H1 (cell line): ENCODE data around the gene MYO9B. TPM values are rescaled to one million over a fixed set of nuclear protein-coding genes. Genes with fewer than 3 reads are reported as not detected.

Source experiments
- CTCF ChIA-PET: fragments of 300-600 bp; sonication (Branson Sonifier 250); formaldehyde crosslinking; loops from one replicate; lab custom pipeline; 2021; ENCODE audit not compliant: partially characterized antibody; lab: Charles Lee
- POLR2A ChIA-PET: fragments of 300-600 bp; sonication (Branson Sonifier 250); formaldehyde crosslinking; loops from one replicate; lab custom pipeline; 2021; ENCODE audit warnings: inconsistent platforms; ENCODE audit not compliant: partially characterized antibody; lab: Charles Lee
- DNase-seq, 2 experiments: peaks; one replicate each; pipeline versions ENCODE4 v3.0.0 to v3.0.0-alpha.2; 2010 to 2022; ENCODE audit warnings: low spot score in 2 of 2, low read depth in 1 of 2, mixed read lengths in 1 of 2
- FAIRE-seq: peaks from 2 replicates; lab custom pipeline; 2011; peaks lifted over from hg19 to GRCh38; lab: Jason Lieb, UNC
- H2AFZ ChIP-seq: 2 replicates; pipeline ENCODE4 v1.8.1; 2012; ENCODE audit warnings: low read length, inconsistent platforms
- H2AK5ac ChIP-seq: 2 replicates; pipeline ENCODE4 v1.6.1; 2013; ENCODE audit warnings: low read depth, low read length
- H2BK120ac ChIP-seq: replicated peaks from 2 replicates; pipeline ENCODE3; 2013; ENCODE audit warnings: low read depth, low read length, inconsistent platforms
- H2BK12ac ChIP-seq: 2 replicates; pipeline ENCODE4 v1.6.1; 2013; ENCODE audit warnings: low read depth, low read length
- H2BK15ac ChIP-seq: 2 replicates; pipeline ENCODE4 v1.6.1; 2013; ENCODE audit warnings: low read length
- H2BK20ac ChIP-seq: 2 replicates; pipeline ENCODE4 v1.6.1; 2013; ENCODE audit warnings: low read length
- H2BK5ac ChIP-seq: 2 replicates; pipeline ENCODE4 v1.6.1; 2013; ENCODE audit warnings: low read depth, low read length
- H3K14ac ChIP-seq: 2 replicates; pipeline ENCODE4 v1.6.1; 2013; ENCODE audit warnings: inconsistent platforms; ENCODE audit not compliant: insufficient read length
- H3K18ac ChIP-seq: 2 replicates; pipeline ENCODE4 v1.6.1; 2013; ENCODE audit warnings: low read length; ENCODE audit errors: extremely low read depth
- H3K23ac ChIP-seq: 2 replicates; pipeline ENCODE4 v1.6.1; 2013; ENCODE audit warnings: inconsistent platforms; ENCODE audit not compliant: insufficient read length
- H3K23me2 ChIP-seq: 2 replicates; pipeline ENCODE4 v1.6.1; 2013; ENCODE audit warnings: low read depth, low read length
- H3K27ac ChIP-seq: 2 replicates; pipeline ENCODE4 v1.6.1; 2011; ENCODE audit warnings: low read depth, low read length, inconsistent platforms
- H3K27me3 ChIP-seq, 4 experiments: replicated peaks in 1 of 4; 1 replicate in 1 of 4; 2 replicates in 3 of 4; pipeline versions ENCODE4 v1.6.1 to v1.8.1; 2011 to 2013; ENCODE audit warnings: low read length in 3 of 4, mild to moderate bottlenecking in 3 of 4, inconsistent platforms in 2 of 4, mixed read lengths in 2 of 4, moderate library complexity in 1 of 4; ENCODE audit not compliant: control insufficient read depth in 3 of 4, insufficient read depth in 3 of 4; ENCODE audit errors: extremely low read depth in 1 of 4
- H3K36me3 ChIP-seq, 4 experiments: 2 replicates each; pipeline versions ENCODE4 v1.6.1 to v1.8.1; 2011 to 2013; ENCODE audit warnings: mild to moderate bottlenecking in 4 of 4, low read length in 3 of 4, moderate library complexity in 2 of 4, control low read depth in 1 of 4, inconsistent platforms in 1 of 4; ENCODE audit not compliant: insufficient read depth in 4 of 4, control insufficient read depth in 2 of 4
- H3K4ac ChIP-seq: replicated peaks from 2 replicates; pipeline ENCODE3; 2013; ENCODE audit warnings: low read length, low read depth, mixed read lengths, inconsistent platforms; ENCODE audit not compliant: insufficient read length
- H3K4me1 ChIP-seq, 4 experiments: replicated peaks in 1 of 4; 1 replicate in 1 of 4; 2 replicates in 3 of 4; pipeline versions ENCODE4 v1.6.1 to v1.8.1; 2011 to 2013; ENCODE audit warnings: low read length in 3 of 4, inconsistent platforms in 2 of 4, mixed read lengths in 1 of 4; ENCODE audit not compliant: insufficient read depth in 4 of 4, control insufficient read depth in 3 of 4
- H3K4me2 ChIP-seq, 2 experiments: 2 replicates each; pipeline versions ENCODE4 v1.6.1 to v1.8.1; 2011 to 2013; ENCODE audit warnings: low read depth in 2 of 2, low read length in 2 of 2, control low read depth in 1 of 2, inconsistent platforms in 1 of 2, mild to moderate bottlenecking in 1 of 2; ENCODE audit not compliant: insufficient read depth in 1 of 2
- H3K4me3 ChIP-seq, 4 experiments: fragments of 200-600, 300-600 bp in 1 of 4; sonication (generic), shearing (Covaris generic), sonication (Bioruptor Twin) in 1 of 4; 2 replicates each; pipeline versions ENCODE4 v1.5.1 to v1.8.1; 2011 to 2016; ENCODE audit warnings: low read length in 4 of 4, low read depth in 3 of 4, control low read depth in 2 of 4, inconsistent platforms in 2 of 4, mild to moderate bottlenecking in 2 of 4, mixed read lengths in 1 of 4, moderate library complexity in 1 of 4; ENCODE audit not compliant: insufficient read depth in 2 of 4; ENCODE audit errors: extremely low read depth in 1 of 4
- H3K56ac ChIP-seq: replicated peaks from 2 replicates; pipeline ENCODE3; 2013; ENCODE audit warnings: low read depth, mild to moderate bottlenecking, mixed read lengths, low read length, inconsistent platforms; ENCODE audit not compliant: insufficient read length
- H3K79me1 ChIP-seq: 2 replicates; pipeline ENCODE4 v1.6.1; 2013; ENCODE audit warnings: low read depth, low read length, control low read depth
- H3K79me2 ChIP-seq, 2 experiments: 2 replicates each; pipeline versions ENCODE4 v1.6.1 to v1.8.1; 2012 to 2013; ENCODE audit warnings: low read length in 2 of 2, mild to moderate bottlenecking in 2 of 2, inconsistent platforms in 1 of 2; ENCODE audit not compliant: insufficient read depth in 2 of 2, control insufficient read depth in 1 of 2
- H3K9ac ChIP-seq, 4 experiments: replicated peaks in 1 of 4; 1 replicate in 1 of 4; 2 replicates in 3 of 4; pipeline versions ENCODE4 v1.6.1 to v1.8.1; 2011 to 2013; ENCODE audit warnings: low read depth in 3 of 4, low read length in 3 of 4, control low read depth in 2 of 4, mild to moderate bottlenecking in 2 of 4, moderate library complexity in 2 of 4, inconsistent platforms in 1 of 4; ENCODE audit errors: extremely low read depth in 1 of 4
- H3K9me3 ChIP-seq, 2 experiments: 2 replicates each; pipeline versions ENCODE4 v1.6.1 to v1.8.1; 2012 to 2013; ENCODE audit warnings: mild to moderate bottlenecking in 2 of 2, moderate library complexity in 2 of 2, control low read depth in 1 of 2, inconsistent platforms in 1 of 2, low read depth in 1 of 2, low read length in 1 of 2, mixed read lengths in 1 of 2; ENCODE audit not compliant: insufficient read depth in 2 of 2
- H4K20me1 ChIP-seq, 2 experiments: replicated peaks in 1 of 2; 2 replicates each; pipeline versions ENCODE3 to v1.8.1; 2011 to 2013; ENCODE audit warnings: inconsistent platforms in 2 of 2, low read length in 2 of 2, mild to moderate bottlenecking in 1 of 2; ENCODE audit not compliant: insufficient read depth in 2 of 2, control insufficient read depth in 1 of 2
- H4K5ac ChIP-seq: 2 replicates; pipeline ENCODE4 v1.6.1; 2013; ENCODE audit warnings: low read length, low read depth, mixed read lengths, inconsistent platforms; ENCODE audit not compliant: insufficient read length
- H4K8ac ChIP-seq: 2 replicates; pipeline ENCODE4 v1.8.0; 2013; ENCODE audit warnings: mild to moderate bottlenecking, moderate library complexity, low read length, inconsistent platforms; ENCODE audit not compliant: insufficient read depth; ENCODE audit errors: extremely low read depth
- H4K91ac ChIP-seq: replicated peaks from 2 replicates; pipeline ENCODE3; 2013; ENCODE audit warnings: low read length, mixed read lengths, inconsistent platforms; ENCODE audit not compliant: insufficient read length
- BRCA1 ChIP-seq: IDR thresholded peaks from 2 replicates; pipeline ENCODE4 v1.6.1; 2012; ENCODE audit warnings: low read depth, low read length, improper control_type of control experiment
- CBX5 ChIP-seq: fragments of 300-800, 300-1000 bp; sonication (generic); IDR thresholded peaks from 2 replicates; pipeline ENCODE4 v1.7.1; 2016; ENCODE audit warnings: antibody characterized with exemption, low read length, low read depth
- CTCF ChIP-seq, 3 experiments: IDR thresholded peaks; 1 replicate in 2 of 3; 2 replicates in 1 of 3; pipeline versions ENCODE4 v1.5.1 to v1.6.1; 2011; ENCODE audit warnings: low read length in 3 of 3, mild to moderate bottlenecking in 3 of 3, inconsistent platforms in 2 of 3, low read depth in 1 of 3, moderate library complexity in 1 of 3; ENCODE audit not compliant: insufficient read depth in 1 of 3; ENCODE audit errors: control extremely low read depth in 1 of 3
- EP300 ChIP-seq, 2 experiments: IDR thresholded peaks; 1 replicate in 1 of 2; 2 replicates in 1 of 2; pipeline ENCODE4 v1.6.1; 2011 to 2012; ENCODE audit warnings: low read depth in 2 of 2, low read length in 2 of 2, mild to moderate bottlenecking in 2 of 2, borderline replicate concordance in 1 of 2, inconsistent platforms in 1 of 2, moderate library complexity in 1 of 2
- GABPA ChIP-seq: IDR thresholded peaks from 2 replicates; pipeline ENCODE4 v1.6.1; 2011; ENCODE audit warnings: mild to moderate bottlenecking, low read length, moderate library complexity, borderline replicate concordance; ENCODE audit not compliant: insufficient read depth
- TBP ChIP-seq: IDR thresholded peaks from 2 replicates; pipeline ENCODE4 v1.6.1; 2011; ENCODE audit warnings: low read depth, low read length, improper control_type of control experiment
- YY1 ChIP-seq: IDR thresholded peaks from 2 replicates; pipeline ENCODE4 v1.6.1; 2011; ENCODE audit warnings: low read depth, mild to moderate bottlenecking, low read length
- WGBS, 2 experiments: shearing (Covaris generic) in 1 of 2; methylation state at CpG; one replicate each; pipeline versions ENCODE4 v1.1.6 to v1.1.7; 2013 to 2015; ENCODE audit warnings: low lambda C conversion rate in 2 of 2, mixed read lengths in 2 of 2, inconsistent platforms in 1 of 2, low coverage in 1 of 2, missing lambda C conversion rate in 1 of 2; ENCODE audit not compliant: insufficient replicate concordance in 2 of 2, insufficient coverage in 1 of 2, insufficient read length in 1 of 2; ENCODE audit errors: extremely low coverage in 1 of 2, missing lambda C conversion rate in 1 of 2; 5-methylcytosine and 5-hydroxymethylcytosine counted together
- polyA plus RNA-seq, 7 experiments: library from polyadenylated mRNA; depleted of rRNA in 3 of 7; stranded (reverse) in 5 of 7; unstranded in 2 of 7; fragments of >200 nt in 5 of 7; fragments of 200-250 nt in 2 of 7; gene quantifications; 1 replicate in 5 of 7; 2 replicates in 1 of 7; 4 replicates in 1 of 7; pipeline versions ENCODE4 v1.2.1 to v1.2.3, GENCODE V29; 2011 to 2013; ENCODE audit warnings: missing spikeins in 2 of 7, mixed read lengths in 2 of 7
- total RNA-seq: library from RNA; stranded (reverse); fragmentation: NEBNext Ultra II Directional; extraction: Animal tissue kit (Norgen Biotek cat#: 25700); gene quantifications from 2 replicates; pipeline ENCODE4 v1.2.1, GENCODE V29; 2021

Gene MYO9B
- total and polyA plus RNA-seq, 2 of the 8 experiments (the other 6 are each of a cell fraction or from before 2014, with no cell fraction given) = 27.6 to 77.1 TPM

GRCh38 chr19:17026706-17027534 is 48.7 kb upstream of the MYO9B start, which contains the start of gene CPAMD8:
Gene CPAMD8, minus strand, starts transcription at chr19:17026810. Its CDS starts 168 bp downstream, at chr19:17026642.
- Histone ChIP-seq H3K4me3 (peak within 1 kb of the TSS; percentile 74 to 87 (median 82)), H3K79me1 (no peaks in the 10 kb centered on the region), H2BK12ac (0 out of 2 replicates have a peak within 1 kb of the TSS, but pooled peaks have one; percentile 27), H4K8ac (peak within 1 kb of the TSS; percentile 80), H3K14ac (no peak within 1 kb of the TSS), H4K5ac (peak within 1 kb of the TSS; percentile 40), H3K4me2 (peak within 1 kb of the TSS; percentile 91), H3K9me3 (peaks cover 3 to 8% of the 10 kb centered on the region in 2 experiments), H3K27me3 (peaks cover 0 to 6% (median 3%) of the 10 kb centered on the region in 4 experiments; a peak in 4 of 7 replicates), H3K23ac (no peak within 1 kb of the TSS), H2BK15ac (no peak within 1 kb of the TSS), H3K36me3 (no peaks in the 10 kb centered on the region), H3K79me2 (peaks cover 0 to 3% of the 10 kb centered on the region in 2 experiments; a peak in 2 of 4 replicates), H4K20me1 (peaks cover 0 to 3% of the 10 kb centered on the region in 2 experiments), H3K56ac (no peak within 1 kb of the TSS), H2AFZ (no peak within 1 kb of the TSS), H2AK5ac (no peak within 1 kb of the TSS), H3K18ac (peak within 1 kb of the TSS; percentile 60; the same call in 1 of the 2 replicates), H3K27ac (no peak within 1 kb of the TSS), H4K91ac (peak within 1 kb of the TSS; percentile 73), H3K9ac (peak within 1 kb of the TSS; percentile 44 to 72 (median 59); a peak in 6 of 7 replicates), H2BK20ac (no peak within 1 kb of the TSS), H2BK120ac (no peak within 1 kb of the TSS), H3K4ac (peak within 1 kb of the TSS; percentile 72), H3K23me2 (peaks cover 11% of the 10 kb centered on the region), H2BK5ac (no peak within 1 kb of the TSS), H3K4me1 (peaks cover 2 to 9% (median 5%) of the 10 kb centered on the region in 4 experiments; a peak in 5 of 7 replicates)
- FAIRE-seq (no peak), DNase-seq (peak in 1 of 2 experiments; percentile 75)
- WGBS, 2 experiments = 8% methylated on average over 6 of the region's 67 CpGs; no CpG with 5 or more reads in 1 of the 2 experiments
- POLR2A ChIA-PET = interaction anchor here (0.7 to 1.5 kb wide), 3 partner anchors 13 to 19 kb away, joined by 3 to 4 read pairs (median 3); no protein-coding TSS in a partner anchor
- CTCF ChIA-PET = interaction anchor here (0.8 kb wide), 1 partner anchor 42 kb away, joined by 3 read pairs; no protein-coding TSS in a partner anchor
- no peak for TF ChIP-seq YY1
- TF ChIP-seq CTCF (IDR thresholded peaks at IDR 0.05; ENCODE audit: control extremely low read depth in 1 of 3, insufficient read depth in 1 of 3, low read depth in 1 of 3, low read length in 3 of 3) = no peak
- no peak for TF ChIP-seq CBX5
- no peak for TF ChIP-seq EP300 (IDR thresholded peaks at IDR 0.05; ENCODE audit: borderline replicate concordance in 1 of 2, low read depth in 2 of 2, low read length in 2 of 2)
- TF ChIP-seq TBP = no peak
- TF ChIP-seq BRCA1 = no peak
- TF ChIP-seq GABPA = no peak
